IMR-90 (cell line): Measurements from ENCODE around the gene TEDC2. TPM values are rescaled to one million over a fixed set of nuclear protein-coding genes. Genes with fewer than 3 reads are reported as not detected.

Experiments
- ATAC-seq: fragments of 200-7000 bp; cut with Tn5 transposase; 2 replicates; pipeline ENCODE4 v1.9.1; 2020; ENCODE audit warnings: low read depth, mild to moderate bottlenecking, moderate library complexity
- Bru-seq: library from RNA; stranded (reverse); fragments of 400-500 nt; gene quantifications from one replicate; lab custom pipeline; 2021; lab: Mats Ljungman, UMichigan
- BruChase-seq, 2 experiments: library from RNA; stranded (reverse); fragments of 400-500 nt; gene quantifications; one replicate each; lab custom pipeline; 2021; lab: Mats Ljungman, UMichigan
- BruUV-seq: library from RNA; stranded (reverse); fragments of 400-500 nt; replicated peaks from 2 replicates; lab custom pipeline; 2021; lab: Mats Ljungman, UMichigan
- CTCF ChIA-PET: fragments of 300-600 bp; formaldehyde crosslinking; extraction: SDS; loops from one replicate; lab custom pipeline; 2021; ENCODE audit warnings: antibody characterized with exemption; lab: Yijun Ruan, JAX
- POLR2A ChIA-PET: fragments of 300-600 bp; sonication (Branson Sonifier 250); formaldehyde crosslinking; loops from one replicate; lab custom pipeline; 2022; ENCODE audit warnings: antibody characterized with exemption; ENCODE audit not compliant: unreplicated experiment; lab: Charles Lee
- DNase-seq: peaks from one replicate; pipeline ENCODE4 v3.0.0; 2013
- H2AFZ ChIP-seq: replicated peaks from 2 replicates; pipeline ENCODE3; 2013; ENCODE audit warnings: low read length, mild to moderate bottlenecking; ENCODE audit not compliant: poor library complexity
- H2AK5ac ChIP-seq: 2 replicates; pipeline ENCODE4 v1.6.1; 2013; ENCODE audit warnings: low read depth, low read length, inconsistent platforms
- H2AK9ac ChIP-seq: replicated peaks from 2 replicates; pipeline ENCODE3; 2013; ENCODE audit warnings: mild to moderate bottlenecking, low read depth, low read length, moderate library complexity; ENCODE audit not compliant: poor library complexity
- H2BK120ac ChIP-seq: 2 replicates; pipeline ENCODE4 v1.6.1; 2013; ENCODE audit warnings: low read depth, low read length, inconsistent platforms
- H2BK15ac ChIP-seq: 3 replicates; pipeline ENCODE4 v1.6.1; 2013; ENCODE audit warnings: low read depth, low read length, inconsistent platforms
- H2BK20ac ChIP-seq: 2 replicates; pipeline ENCODE4 v1.6.1; 2013; ENCODE audit warnings: low read depth, mild to moderate bottlenecking, inconsistent platforms, low read length, moderate library complexity
- H2BK5ac ChIP-seq: 2 replicates; pipeline ENCODE4 v1.6.1; 2013; ENCODE audit warnings: mild to moderate bottlenecking, low read depth, low read length, inconsistent platforms; ENCODE audit not compliant: poor library complexity, severe bottlenecking
- H3K14ac ChIP-seq: replicated peaks from 2 replicates; pipeline ENCODE4 v1.6.1; 2013; ENCODE audit warnings: low read depth, low read length, inconsistent platforms
- H3K18ac ChIP-seq: 2 replicates; pipeline ENCODE4 v1.6.1; 2013; ENCODE audit warnings: low read depth, low read length, control low read depth
- H3K23ac ChIP-seq: 2 replicates; pipeline ENCODE4 v1.6.1; 2013; ENCODE audit warnings: low read depth, low read length, inconsistent platforms
- H3K27ac ChIP-seq: 2 replicates; pipeline ENCODE4 v1.5.1; 2013; ENCODE audit warnings: mild to moderate bottlenecking, control low read depth, low read length; ENCODE audit not compliant: insufficient read depth
- H3K27me3 ChIP-seq: 2 replicates; pipeline ENCODE4 v1.6.1; 2013; ENCODE audit warnings: low read length; ENCODE audit not compliant: control insufficient read depth, insufficient read depth
- H3K36me3 ChIP-seq: 2 replicates; pipeline ENCODE4 v1.6.1; 2013; ENCODE audit warnings: low read length, mixed read lengths; ENCODE audit not compliant: control insufficient read depth, insufficient read depth
- H3K4ac ChIP-seq: 2 replicates; pipeline ENCODE4 v1.6.1; 2013; ENCODE audit warnings: low read depth, low read length, inconsistent platforms
- H3K4me1 ChIP-seq: 2 replicates; pipeline ENCODE4 v1.6.1; 2013; ENCODE audit warnings: low read length, mixed read lengths; ENCODE audit not compliant: control insufficient read depth, insufficient read depth
- H3K4me2 ChIP-seq: 2 replicates; pipeline ENCODE4 v1.6.1; 2013; ENCODE audit warnings: low read depth, mild to moderate bottlenecking, control low read depth, low read length, moderate library complexity
- H3K4me3 ChIP-seq: 2 replicates; pipeline ENCODE4 v1.5.1; 2013; ENCODE audit warnings: low read depth, mild to moderate bottlenecking, control low read depth, low read length, moderate library complexity; ENCODE audit not compliant: insufficient read depth
- H3K56ac ChIP-seq: 2 replicates; pipeline ENCODE4 v1.6.1; 2013; ENCODE audit warnings: low read length, inconsistent platforms; ENCODE audit not compliant: insufficient read depth; ENCODE audit errors: extremely low read depth
- H3K79me1 ChIP-seq, 2 experiments: 2 replicates each; pipeline ENCODE4 v1.6.1; 2013; ENCODE audit warnings: low read length in 2 of 2, inconsistent platforms in 1 of 2, low read depth in 1 of 2
- H3K9ac ChIP-seq: 2 replicates; pipeline ENCODE4 v1.6.1; 2013; ENCODE audit warnings: low read depth, low read length, control low read depth
- H3K9me1 ChIP-seq: 2 replicates; pipeline ENCODE4 v1.6.1; 2013; ENCODE audit warnings: low read length, inconsistent platforms; ENCODE audit not compliant: insufficient read depth
- H3K9me3 ChIP-seq: 2 replicates; pipeline ENCODE4 v1.6.1; 2013; ENCODE audit warnings: low read length; ENCODE audit not compliant: control insufficient read depth, insufficient read depth
- H4K20me1 ChIP-seq: 2 replicates; pipeline ENCODE4 v1.6.1; 2013; ENCODE audit warnings: low read length, inconsistent platforms; ENCODE audit not compliant: insufficient read depth
- H4K5ac ChIP-seq: 2 replicates; pipeline ENCODE4 v1.6.1; 2013; ENCODE audit warnings: mild to moderate bottlenecking, low read depth, low read length, control low read depth
- H4K8ac ChIP-seq, 2 experiments: 2 replicates each; pipeline ENCODE4 v1.6.1; 2013; ENCODE audit warnings: low read depth in 2 of 2, low read length in 2 of 2, control low read depth in 1 of 2, inconsistent platforms in 1 of 2
- H4K91ac ChIP-seq: 2 replicates; pipeline ENCODE4 v1.6.1; 2013; ENCODE audit warnings: low read depth, low read length, inconsistent platforms; ENCODE audit not compliant: insufficient read depth
- MAFK ChIP-seq: IDR thresholded peaks from 2 replicates; pipeline ENCODE4 v1.6.1; 2012; ENCODE audit warnings: low read depth, low read length, improper control_type of control experiment
- MXI1 ChIP-seq: IDR thresholded peaks from 2 replicates; pipeline ENCODE4 v1.6.1; 2012; ENCODE audit warnings: low read depth, mild to moderate bottlenecking, low read length, moderate library complexity, borderline replicate concordance
- SMC3 ChIP-seq: fragments of 150-350 bp; IDR thresholded peaks from 2 replicates; pipeline ENCODE4 v1.6.1; 2016; ENCODE audit warnings: low read depth, mild to moderate bottlenecking, antibody characterized with exemption, low read length, moderate library complexity
- WGBS, 2 experiments: methylation state at CpG; one replicate each; pipeline versions ENCODE4 v1.1.5 to v1.1.7; 2013; ENCODE audit warnings: missing lambda C conversion rate in 2 of 2; ENCODE audit not compliant: insufficient read length in 1 of 2; ENCODE audit errors: extremely low coverage in 2 of 2; 5-methylcytosine and 5-hydroxymethylcytosine counted together
- dilution Hi-C: fragments of 300-500 bp; cut with HindIII; formaldehyde crosslinking; loops from one replicate; pipeline ENCODE4 v1.14.3; 2018; ENCODE audit warnings: low sequenced_read_pairs; ENCODE audit not compliant: unreplicated experiment
- in situ Hi-C: fragments of 300-500 bp; cut with MboI; formaldehyde crosslinking; loops from 3 replicates; pipeline ENCODE4 v1.14.3; 2019; ENCODE audit warnings: low sequenced_read_pairs, inconsistent platforms, mixed read lengths
- intact Hi-C: fragments of 100-400 bp; cut with micrococcal nuclease; formaldehyde crosslinking; loops from 2 replicates; pipeline ENCODE4 v1.10.0; 2022
- long read RNA-seq: library from polyadenylated mRNA; unstranded; transcript quantifications from one replicate; pipeline ENCODE4 v2.0.0, GENCODE V29; 2021; ENCODE audit not compliant: unreplicated experiment
- polyA plus RNA-seq, 3 experiments: library from polyadenylated mRNA; depleted of rRNA; stranded (reverse); fragments of >200 nt; gene quantifications; 2 replicates each; pipeline ENCODE4 v1.2.3, GENCODE V29; 2012; ENCODE audit warnings: low replicate concordance in 1 of 3
- total RNA-seq: library from RNA; depleted of rRNA; stranded (reverse); fragments of >200 nt; gene quantifications from 2 replicates; pipeline ENCODE4 v1.2.3, GENCODE V29; 2012; rRNA removed

TEDC2 gene, protein sequence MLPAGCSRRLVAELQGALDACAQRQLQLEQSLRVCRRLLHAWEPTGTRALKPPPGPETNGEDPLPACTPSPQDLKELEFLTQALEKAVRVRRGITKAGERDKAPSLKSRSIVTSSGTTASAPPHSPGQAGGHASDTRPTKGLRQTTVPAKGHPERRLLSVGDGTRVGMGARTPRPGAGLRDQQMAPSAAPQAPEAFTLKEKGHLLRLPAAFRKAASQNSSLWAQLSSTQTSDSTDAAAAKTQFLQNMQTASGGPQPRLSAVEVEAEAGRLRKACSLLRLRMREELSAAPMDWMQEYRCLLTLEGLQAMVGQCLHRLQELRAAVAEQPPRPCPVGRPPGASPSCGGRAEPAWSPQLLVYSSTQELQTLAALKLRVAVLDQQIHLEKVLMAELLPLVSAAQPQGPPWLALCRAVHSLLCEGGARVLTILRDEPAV
- total RNA-seq (3.6 TPM in 2 replicates), polyA plus RNA-seq (2012; rRNA removed) (7.3 and 10.8 TPM in 2 replicates), Bru-seq, nascent RNA (percentile 28 among the genes with signal in this experiment), BruChase-seq, experiment 1, labeled RNA remaining after a 6-hour chase (percentile 43 among the genes with signal in this experiment), BruChase-seq, experiment 2, labeled RNA remaining after a 2-hour chase (percentile 30 among the genes with signal in this experiment)
- polyA plus RNA-seq (2012; cell fraction: cytosol; rRNA removed): 5.2 and 6.1 TPM in 2 replicates
- polyA plus RNA-seq (2012; cell fraction: nucleus; rRNA removed; ENCODE audit: low replicate concordance): 17.1 and 61.0 TPM in 2 replicates
- long read RNA-seq, partial matches to known transcripts: 2 of 6 reads
- long read RNA-seq, other reads (novel, unspliced or antisense): 0 of 6 reads

DNA sequence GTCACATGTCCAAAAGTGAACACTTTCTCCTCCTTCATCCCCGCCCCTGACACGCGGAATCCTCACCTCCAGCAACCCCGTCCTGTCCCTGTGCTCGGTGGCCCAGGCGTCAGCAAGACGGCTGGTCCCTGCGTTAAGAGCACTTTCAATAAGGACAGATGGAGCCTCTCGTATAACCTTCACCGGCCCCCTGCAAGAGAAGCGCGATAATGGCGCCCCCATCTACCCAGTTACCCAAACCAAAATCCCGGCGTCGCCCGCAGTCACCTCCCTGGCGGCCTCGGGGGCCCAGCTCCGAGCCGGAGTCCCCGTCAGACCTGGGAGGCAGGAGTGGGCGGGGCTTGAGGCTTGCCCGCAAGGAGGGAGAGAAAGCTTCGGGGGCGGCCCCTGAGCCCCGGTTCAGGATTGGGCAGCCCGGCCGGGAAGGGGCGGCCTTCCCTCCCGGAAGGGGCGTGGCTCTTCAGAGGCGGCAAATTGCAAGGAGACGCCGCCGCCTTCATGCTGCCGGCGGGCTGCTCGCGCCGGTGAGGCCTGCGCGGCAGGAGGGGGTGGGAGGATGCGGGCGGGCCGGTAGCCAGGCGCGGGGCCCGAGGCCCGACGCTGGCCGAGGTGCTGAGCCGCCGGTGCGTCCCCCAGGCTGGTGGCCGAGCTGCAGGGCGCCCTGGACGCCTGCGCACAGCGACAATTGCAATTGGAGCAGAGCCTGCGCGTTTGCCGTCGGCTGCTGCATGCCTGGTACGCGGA, at the start of gene TEDC2:
TEDC2 (plus strand) TSS at position 463 of the 744 bp plus-strand sequence; CDS start at position 499, 36 bp downstream.
- Histone ChIP-seq H3K56ac (no peak within 1 kb of the TSS), H2BK5ac (peak within 1 kb of the TSS; percentile 6), H4K91ac (no peak within 1 kb of the TSS), H3K36me3 (peaks cover 15% of the 10 kb centered on the region), H3K4me2 (peak within 1 kb of the TSS; percentile 93), H2AK5ac (peak within 1 kb of the TSS; percentile 36), H3K14ac (peak within 1 kb of the TSS; percentile 81), H2BK120ac (no peak within 1 kb of the TSS), H3K9me3 (no peaks in the 10 kb centered on the region), H3K23ac (peak within 1 kb of the TSS; percentile 70), H3K27me3 (no peaks in the 10 kb centered on the region), H3K27ac (peak within 1 kb of the TSS; percentile 10; the same call in 1 of the 2 replicates), H2BK15ac (no peak within 1 kb of the TSS), H2BK20ac (no peak within 1 kb of the TSS), H4K5ac (peak within 1 kb of the TSS; percentile 61; the same call in 1 of the 2 replicates), H3K4me3 (peak within 1 kb of the TSS; percentile 53), H3K79me1 (peaks cover 3 to 43% of the 10 kb centered on the region in 2 experiments; a peak in 1 of 4 replicates), H3K9ac (peak within 1 kb of the TSS; percentile 56), H4K20me1 (no peaks in the 10 kb centered on the region; the same call in 1 of the 2 replicates), H3K4me1 (peaks cover 7% of the 10 kb centered on the region; the same call in 1 of the 2 replicates), H2AK9ac (peak within 1 kb of the TSS; percentile 91), H3K4ac (peak within 1 kb of the TSS; percentile 77), H2AFZ (peak within 1 kb of the TSS; percentile 95), H3K9me1 (no peaks in the 10 kb centered on the region; the same call in 1 of the 2 replicates), H4K8ac (peak within 1 kb of the TSS; percentile 37 to 60; a peak in 3 of 4 replicates), H3K18ac (no peak within 1 kb of the TSS)
- in situ Hi-C loops: no loop called here
- dilution Hi-C loops: no loop called here
- BruUV-seq: no TSS peak
- ATAC-seq (peak; percentile 99), DNase-seq (peak; percentile 85)
- intact Hi-C loops: no loop called here
- no peak for TF ChIP-seq SMC3
- TF ChIP-seq MXI1: peak; percentile 97
- no peak for TF ChIP-seq MAFK
- 1% methylated on average over 30 of the region's 66 CpGs; no CpG with 5 or more reads in 1 of the 2 experiments for WGBS, 2 experiments
- ChIA-PET POLR2A (interaction anchor here (0.6 kb wide), 1 partner anchor 31 kb away, joined by 3 read pairs; the partner anchor contains the start of gene CCNF), CTCF (no interaction called here)
